HepG2 (cell line): Measurements from ENCODE around the gene VKORC1. TPM values are rescaled to one million over a fixed set of nuclear protein-coding genes. Genes with fewer than 3 reads are reported as not detected.

Experiments
- DMAP1 ChIP-seq: IDR thresholded peaks from 2 replicates; pipeline ENCODE4 v1.6.1; 2016
- GATAD2A ChIP-seq: IDR thresholded peaks from 2 replicates; pipeline ENCODE4 v1.6.1; 2016
- HNF4A ChIP-seq: sonication (generic); formaldehyde crosslinking; IDR thresholded peaks from 2 replicates; pipeline ENCODE4 v1.4.0; 2020; ENCODE audit warnings: missing genetic modification reagents
- IRX3 ChIP-seq: sonication (generic); formaldehyde crosslinking; IDR thresholded peaks from 2 replicates; pipeline ENCODE4 v1.8.1; 2023; ENCODE audit warnings: mild to moderate bottlenecking, low read depth, missing genetic modification reagents, borderline replicate concordance
- KDM5B ChIP-seq: sonication (generic); formaldehyde crosslinking; IDR thresholded peaks from 2 replicates; pipeline ENCODE4 v1.4.0; 2020; ENCODE audit warnings: missing genetic modification reagents, mild to moderate bottlenecking, borderline replicate concordance
- NFE2 ChIP-seq: sonication (generic); formaldehyde crosslinking; IDR thresholded peaks from 2 replicates; pipeline ENCODE4 v1.4.0; 2020; ENCODE audit warnings: missing genetic modification reagents
- RXRA ChIP-seq: sonication (generic); formaldehyde crosslinking; IDR thresholded peaks from 2 replicates; pipeline ENCODE4 v1.5.1; 2020; ENCODE audit warnings: missing genetic modification reagents
- SAP130 ChIP-seq: IDR thresholded peaks from 2 replicates; pipeline ENCODE4 v1.6.1; 2016; ENCODE audit warnings: low read depth
- SMAD3 ChIP-seq: sonication (generic); formaldehyde crosslinking; IDR thresholded peaks from 2 replicates; pipeline ENCODE4 v1.4.0; 2020; ENCODE audit warnings: missing genetic modification reagents
- SMYD3 ChIP-seq: sonication (generic); formaldehyde crosslinking; IDR thresholded peaks from 2 replicates; pipeline ENCODE4 v1.8.1; 2023; ENCODE audit warnings: mild to moderate bottlenecking, missing genetic modification reagents
- SOX13 ChIP-seq, 3 experiments: fragments of 450-650 bp in 1 of 3; sonication (generic) in 1 of 3; formaldehyde crosslinking in 1 of 3; IDR thresholded peaks in 2 of 3; conservative IDR thresholded peaks in 1 of 3; 2 replicates each; pipeline versions ENCODE4 v1.5.0 to v1.6.1; 2016 to 2020; ENCODE audit warnings: antibody characterized with exemption in 1 of 3, mild to moderate bottlenecking in 1 of 3, missing compliant biosample characterization in 1 of 3, missing genetic modification reagents in 1 of 3, moderate library complexity in 1 of 3
- SOX5 ChIP-seq: IDR thresholded peaks from 2 replicates; pipeline ENCODE4 v1.6.1; 2016; ENCODE audit warnings: borderline replicate concordance
- SP4 ChIP-seq: sonication (generic); formaldehyde crosslinking; IDR thresholded peaks from 2 replicates; pipeline ENCODE4 v1.8.1; 2023; ENCODE audit warnings: mild to moderate bottlenecking, missing genetic modification reagents
- TAF1 ChIP-seq: sonication (generic); formaldehyde crosslinking; IDR thresholded peaks from 2 replicates; pipeline ENCODE4 v1.4.0; 2020; ENCODE audit warnings: missing genetic modification reagents
- ZFX ChIP-seq: sonication (generic); formaldehyde crosslinking; IDR thresholded peaks from 2 replicates; pipeline ENCODE4 v1.4.0; 2020; ENCODE audit warnings: mild to moderate bottlenecking, low read depth, missing genetic modification reagents, moderate library complexity
- ZFY ChIP-seq: sonication (generic); formaldehyde crosslinking; IDR thresholded peaks from 2 replicates; pipeline ENCODE4 v1.4.0; 2020; ENCODE audit warnings: missing genetic modification reagents
- ZNF761 ChIP-seq: sonication (generic); formaldehyde crosslinking; conservative IDR thresholded peaks from 2 replicates; pipeline ENCODE4 v1.4.0; 2020; ENCODE audit warnings: mild to moderate bottlenecking, missing genetic modification reagents
- polyA plus RNA-seq, 8 experiments: library from polyadenylated mRNA; depleted of rRNA in 3 of 8; stranded (reverse) in 7 of 8; unstranded in 1 of 8; fragments of >200 nt; fragmentation: Illumina TruSeq in 4 of 8; extraction: Trizol in 4 of 8; gene quantifications; 2 replicates each; pipeline versions ENCODE4 v1.2.1 to v1.2.3, GENCODE V29; 2011 to 2016; ENCODE audit warnings: low read depth in 4 of 8, missing spikeins in 1 of 8, mixed read lengths in 1 of 8; ENCODE audit not compliant: insufficient read depth in 1 of 8
- total RNA-seq, 5 experiments: library from RNA; depleted of rRNA; stranded (reverse); fragments of >200 nt; fragmentation: Illumina TruSeq; extraction: Trizol; gene quantifications; 2 replicates each; pipeline ENCODE4 v1.2.3, GENCODE V29; 2016; ENCODE audit warnings: low read depth in 1 of 5
- TF ChIP-seq, protein P1 (sequence below): IDR thresholded peaks from 2 replicates; pipeline ENCODE4 v1.4.0; 2020; ENCODE audit warnings: mild to moderate bottlenecking, missing genetic modification reagents
- TF ChIP-seq, protein P2 (sequence below), 2 experiments: sonication (generic) in 1 of 2; formaldehyde crosslinking in 1 of 2; IDR thresholded peaks; 2 replicates each; pipeline versions ENCODE4 v1.5.1 to v1.6.1; 2011 to 2020; ENCODE audit warnings: borderline replicate concordance in 1 of 2, low read depth in 1 of 2, low read length in 1 of 2, mild to moderate bottlenecking in 1 of 2, missing genetic modification reagents in 1 of 2, moderate library complexity in 1 of 2
- TF ChIP-seq, protein P3 (sequence below): IDR thresholded peaks from 2 replicates; pipeline ENCODE4 v1.6.1; 2018; ENCODE audit warnings: missing genetic modification reagents, mild to moderate bottlenecking, missing compliant biosample characterization

The VKORC1 gene
- total and polyA plus RNA-seq, 2 of the 13 experiments (the other 11 are each of a cell fraction or from before 2014, with no cell fraction given): 141 to 615 TPM

DNA sequence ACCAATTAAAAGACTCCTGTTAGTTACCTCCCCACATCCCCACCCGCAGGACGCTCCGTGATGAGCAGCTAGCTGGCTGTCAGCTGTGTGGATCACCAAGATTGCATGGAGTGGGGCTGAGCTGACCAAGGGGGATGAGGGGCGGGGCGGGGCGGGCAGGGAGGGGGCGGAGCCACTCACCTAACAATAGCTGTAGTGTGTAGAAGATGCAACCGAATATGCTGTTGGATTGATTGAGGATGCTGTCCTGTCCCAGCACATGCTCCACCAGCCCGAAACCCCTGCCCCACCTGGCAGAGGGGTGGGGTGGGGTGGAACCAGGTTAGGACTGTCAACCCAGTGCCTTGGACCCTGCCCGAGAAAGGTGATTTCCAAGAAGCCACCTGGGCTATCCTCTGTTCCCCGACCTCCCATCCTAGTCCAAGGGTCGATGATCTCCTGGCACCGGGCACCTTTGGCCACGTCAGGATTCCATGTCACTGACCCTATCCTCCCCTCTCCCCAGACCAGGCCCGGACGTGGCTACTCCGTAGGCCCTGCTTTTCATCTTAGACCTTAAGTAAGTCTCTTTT, 1.4 kb downstream of the VKORC1 start (continued):
- TF ChIP-seq SOX13 (IDR thresholded peaks at IDR 0.05) (no peak), SOX13 (CRISPR knock-in tag; conservative IDR thresholded peaks at IDR 0.05 in 1 of 2, IDR thresholded peaks at IDR 0.05 in 1 of 2) (0 out of 4 replicates have a peak, but pooled peaks of 1 of the 2 experiments have one; percentile 47), RXRA (peak; percentile 19; the same call in 1 of the 2 replicates), IRX3 (CRISPR knock-in tag) (no peak), NFE2 (0 out of 2 replicates have a peak, but pooled peaks have one; percentile 23), HNF4A (CRISPR knock-in tag) (peak; percentile 54), ZFX (peak; percentile 12; the same call in 1 of the 2 replicates), ZNF761 (CRISPR knock-in tag) (no peak), ZFY (CRISPR knock-in tag) (peak; percentile 56), SOX5 (CRISPR knock-in tag) (peak; percentile 55; the same call in 1 of the 2 replicates), DMAP1 (CRISPR knock-in tag) (peak; percentile 57; the same call in 1 of the 2 replicates), GATAD2A (CRISPR knock-in tag) (peak; percentile 23; the same call in 1 of the 2 replicates), SP4 (0 out of 2 replicates have a peak, but pooled peaks have one; percentile 46), SAP130 (peak; percentile 77), TAF1 (CRISPR knock-in tag) (peak; percentile 43; the same call in 1 of the 2 replicates), SMAD3 (CRISPR knock-in tag) (0 out of 2 replicates have a peak, but pooled peaks have one; percentile 51), SMYD3 (no peak), KDM5B (peak; percentile 35; the same call in 1 of the 2 replicates)
- TF ChIP-seq, protein P1, sequence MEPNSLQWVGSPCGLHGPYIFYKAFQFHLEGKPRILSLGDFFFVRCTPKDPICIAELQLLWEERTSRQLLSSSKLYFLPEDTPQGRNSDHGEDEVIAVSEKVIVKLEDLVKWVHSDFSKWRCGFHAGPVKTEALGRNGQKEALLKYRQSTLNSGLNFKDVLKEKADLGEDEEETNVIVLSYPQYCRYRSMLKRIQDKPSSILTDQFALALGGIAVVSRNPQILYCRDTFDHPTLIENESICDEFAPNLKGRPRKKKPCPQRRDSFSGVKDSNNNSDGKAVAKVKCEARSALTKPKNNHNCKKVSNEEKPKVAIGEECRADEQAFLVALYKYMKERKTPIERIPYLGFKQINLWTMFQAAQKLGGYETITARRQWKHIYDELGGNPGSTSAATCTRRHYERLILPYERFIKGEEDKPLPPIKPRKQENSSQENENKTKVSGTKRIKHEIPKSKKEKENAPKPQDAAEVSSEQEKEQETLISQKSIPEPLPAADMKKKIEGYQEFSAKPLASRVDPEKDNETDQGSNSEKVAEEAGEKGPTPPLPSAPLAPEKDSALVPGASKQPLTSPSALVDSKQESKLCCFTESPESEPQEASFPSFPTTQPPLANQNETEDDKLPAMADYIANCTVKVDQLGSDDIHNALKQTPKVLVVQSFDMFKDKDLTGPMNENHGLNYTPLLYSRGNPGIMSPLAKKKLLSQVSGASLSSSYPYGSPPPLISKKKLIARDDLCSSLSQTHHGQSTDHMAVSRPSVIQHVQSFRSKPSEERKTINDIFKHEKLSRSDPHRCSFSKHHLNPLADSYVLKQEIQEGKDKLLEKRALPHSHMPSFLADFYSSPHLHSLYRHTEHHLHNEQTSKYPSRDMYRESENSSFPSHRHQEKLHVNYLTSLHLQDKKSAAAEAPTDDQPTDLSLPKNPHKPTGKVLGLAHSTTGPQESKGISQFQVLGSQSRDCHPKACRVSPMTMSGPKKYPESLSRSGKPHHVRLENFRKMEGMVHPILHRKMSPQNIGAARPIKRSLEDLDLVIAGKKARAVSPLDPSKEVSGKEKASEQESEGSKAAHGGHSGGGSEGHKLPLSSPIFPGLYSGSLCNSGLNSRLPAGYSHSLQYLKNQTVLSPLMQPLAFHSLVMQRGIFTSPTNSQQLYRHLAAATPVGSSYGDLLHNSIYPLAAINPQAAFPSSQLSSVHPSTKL (CRISPR knock-in tag): peak; percentile 23; the same call in 1 of the 2 replicates
- TF ChIP-seq, protein P2, sequence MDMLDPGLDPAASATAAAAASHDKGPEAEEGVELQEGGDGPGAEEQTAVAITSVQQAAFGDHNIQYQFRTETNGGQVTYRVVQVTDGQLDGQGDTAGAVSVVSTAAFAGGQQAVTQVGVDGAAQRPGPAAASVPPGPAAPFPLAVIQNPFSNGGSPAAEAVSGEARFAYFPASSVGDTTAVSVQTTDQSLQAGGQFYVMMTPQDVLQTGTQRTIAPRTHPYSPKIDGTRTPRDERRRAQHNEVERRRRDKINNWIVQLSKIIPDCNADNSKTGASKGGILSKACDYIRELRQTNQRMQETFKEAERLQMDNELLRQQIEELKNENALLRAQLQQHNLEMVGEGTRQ (IDR thresholded peaks at IDR 0.05; ENCODE audit: low read depth, low read length): no peak
- TF ChIP-seq, protein P2 (CRISPR knock-in tag; IDR thresholded peaks at IDR 0.05; ENCODE audit: borderline replicate concordance): no peak
- TF ChIP-seq, protein P3, sequence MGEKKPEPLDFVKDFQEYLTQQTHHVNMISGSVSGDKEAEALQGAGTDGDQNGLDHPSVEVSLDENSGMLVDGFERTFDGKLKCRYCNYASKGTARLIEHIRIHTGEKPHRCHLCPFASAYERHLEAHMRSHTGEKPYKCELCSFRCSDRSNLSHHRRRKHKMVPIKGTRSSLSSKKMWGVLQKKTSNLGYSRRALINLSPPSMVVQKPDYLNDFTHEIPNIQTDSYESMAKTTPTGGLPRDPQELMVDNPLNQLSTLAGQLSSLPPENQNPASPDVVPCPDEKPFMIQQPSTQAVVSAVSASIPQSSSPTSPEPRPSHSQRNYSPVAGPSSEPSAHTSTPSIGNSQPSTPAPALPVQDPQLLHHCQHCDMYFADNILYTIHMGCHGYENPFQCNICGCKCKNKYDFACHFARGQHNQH (CRISPR knock-in tag): peak; percentile 18; the same call in 1 of the 2 replicates
